Calu3 (cell line): ENCODE results near the gene FBXO22. TPM values are rescaled to one million over a fixed set of nuclear protein-coding genes. Genes with fewer than 3 reads are reported as not detected.
"Not testable (repeated sequence)": the region's sequence is repeated elsewhere in the genome, so short reads cannot be mapped to it uniquely, and the experiment has no call there.

Experiments
- BruUV-seq: library from RNA; stranded (reverse); fragments of 400-500 nt; replicated peaks from 2 replicates; lab custom pipeline; 2021; lab: Mats Ljungman, UMichigan
- CTCF ChIA-PET: fragments of 300-600 bp; sonication (Branson Sonifier 250); formaldehyde crosslinking; loops from one replicate; lab custom pipeline; 2022; ENCODE audit warnings: antibody characterized with exemption; lab: Charles Lee
- DNase-seq: peaks from one replicate; pipeline ENCODE4 v3.0.0; 2022
- H3K27ac Mint-ChIP-seq: one replicate; pipeline ENCODE4 v1.8.0; 2022; ENCODE audit warnings: mixed read lengths; ENCODE audit not compliant: unreplicated experiment
- H3K27me3 Mint-ChIP-seq: one replicate; pipeline ENCODE4 v1.8.0; 2022; ENCODE audit warnings: mixed read lengths; ENCODE audit not compliant: unreplicated experiment
- H3K36me3 Mint-ChIP-seq: one replicate; pipeline ENCODE4 v1.8.0; 2022; ENCODE audit warnings: mild to moderate bottlenecking, moderate library complexity, mixed read lengths; ENCODE audit not compliant: insufficient read depth, unreplicated experiment
- H3K4me1 Mint-ChIP-seq: one replicate; pipeline ENCODE4 v1.8.0; 2022; ENCODE audit warnings: mild to moderate bottlenecking, low read depth, mixed read lengths; ENCODE audit not compliant: unreplicated experiment
- H3K4me3 Mint-ChIP-seq: one replicate; pipeline ENCODE4 v1.8.0; 2022; ENCODE audit warnings: mild to moderate bottlenecking, low read depth, moderate library complexity, mixed read lengths; ENCODE audit not compliant: unreplicated experiment
- H3K9me3 Mint-ChIP-seq: one replicate; pipeline ENCODE4 v1.8.0; 2022; ENCODE audit warnings: low read depth, mixed read lengths; ENCODE audit not compliant: unreplicated experiment
- intact Hi-C: fragments of 100-400 bp; cut with micrococcal nuclease; formaldehyde crosslinking; loops from one replicate; pipeline ENCODE4 v1.10.0; 2022; ENCODE audit not compliant: unreplicated experiment
- total RNA-seq: library from RNA; stranded (reverse); gene quantifications from 2 replicates; pipeline ENCODE4 v1.2.3, GENCODE V29; 2022
- TF ChIP-seq, protein P1 (sequence below): fragments of 200-600 bp; IDR thresholded peaks from one replicate; pipeline ENCODE4 v1.8.0; 2022; ENCODE audit warnings: antibody characterized with exemption; ENCODE audit not compliant: unreplicated experiment

Gene FBXO22
- total RNA-seq, 1 experiment from 2014 or later, result 49.2 TPM

DNA sequence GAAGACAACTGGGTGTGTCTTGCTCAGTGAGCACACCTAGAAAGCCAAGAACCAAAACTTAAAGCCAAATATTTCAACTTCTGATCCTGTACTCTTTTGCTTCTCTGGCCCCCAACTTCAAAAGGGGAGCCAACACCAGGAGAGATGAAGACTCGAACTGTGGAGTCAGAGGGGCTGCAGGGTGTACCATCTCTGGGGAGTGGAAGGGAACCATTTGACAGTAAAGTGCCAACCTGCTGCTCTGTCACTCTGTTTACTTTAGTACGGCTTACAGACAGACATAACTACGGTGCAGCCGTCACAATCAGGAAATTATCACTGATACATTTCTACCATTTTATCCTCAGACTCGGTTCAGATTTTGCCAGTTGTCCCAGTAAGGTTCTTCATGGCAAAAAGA, 1.6 kb downstream of the FBXO22 start:
- Mint-ChIP-seq H3K4me3 (peak overlapping the region; percentile 97), H3K27ac (peak overlapping the region; percentile 89), H3K27me3 (no peaks in the 10 kb centered on the region), H3K9me3 (no peaks in the 10 kb centered on the region), H3K4me1 (no peaks in the 10 kb centered on the region), H3K36me3 (peaks cover 28% of the 10 kb centered on the region)
- intact Hi-C loops, result no loop called here
- no peak for DNase-seq
- TF ChIP-seq, protein P1, sequence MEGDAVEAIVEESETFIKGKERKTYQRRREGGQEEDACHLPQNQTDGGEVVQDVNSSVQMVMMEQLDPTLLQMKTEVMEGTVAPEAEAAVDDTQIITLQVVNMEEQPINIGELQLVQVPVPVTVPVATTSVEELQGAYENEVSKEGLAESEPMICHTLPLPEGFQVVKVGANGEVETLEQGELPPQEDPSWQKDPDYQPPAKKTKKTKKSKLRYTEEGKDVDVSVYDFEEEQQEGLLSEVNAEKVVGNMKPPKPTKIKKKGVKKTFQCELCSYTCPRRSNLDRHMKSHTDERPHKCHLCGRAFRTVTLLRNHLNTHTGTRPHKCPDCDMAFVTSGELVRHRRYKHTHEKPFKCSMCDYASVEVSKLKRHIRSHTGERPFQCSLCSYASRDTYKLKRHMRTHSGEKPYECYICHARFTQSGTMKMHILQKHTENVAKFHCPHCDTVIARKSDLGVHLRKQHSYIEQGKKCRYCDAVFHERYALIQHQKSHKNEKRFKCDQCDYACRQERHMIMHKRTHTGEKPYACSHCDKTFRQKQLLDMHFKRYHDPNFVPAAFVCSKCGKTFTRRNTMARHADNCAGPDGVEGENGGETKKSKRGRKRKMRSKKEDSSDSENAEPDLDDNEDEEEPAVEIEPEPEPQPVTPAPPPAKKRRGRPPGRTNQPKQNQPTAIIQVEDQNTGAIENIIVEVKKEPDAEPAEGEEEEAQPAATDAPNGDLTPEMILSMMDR, result no peak
- CTCF ChIA-PET, result interaction anchor here (1.2 kb wide), 1 partner anchor 18 kb away, joined by 3 read pairs; no protein-coding TSS in a partner anchor
- no TSS peak for BruUV-seq

DNA sequence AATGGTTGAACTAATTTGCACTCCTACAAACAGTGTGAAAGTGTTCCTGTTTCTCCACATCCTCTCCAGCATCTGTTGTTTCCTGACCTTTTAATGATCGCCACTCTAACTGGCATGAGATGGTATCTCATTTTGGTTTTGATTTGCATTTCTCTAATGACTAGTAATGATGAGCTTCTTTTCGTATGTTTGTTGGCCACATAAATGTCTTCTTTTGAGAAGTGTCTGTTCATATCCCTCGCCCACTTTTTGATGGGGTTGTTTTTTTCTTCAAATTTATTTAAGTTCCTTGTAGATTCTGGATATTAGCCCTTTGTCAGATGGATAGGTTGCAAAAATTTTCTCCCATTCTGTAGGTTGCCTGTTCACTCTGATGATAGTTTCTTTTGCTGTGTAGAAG, 6.7 kb downstream of the FBXO22 start:
- H3K27me3 Mint-ChIP-seq, DNase-seq, H3K9me3 Mint-ChIP-seq, H3K27ac Mint-ChIP-seq, H3K4me3 Mint-ChIP-seq, H3K36me3 Mint-ChIP-seq, CTCF ChIA-PET, H3K4me1 Mint-ChIP-seq, BruUV-seq, intact Hi-C loops: not testable (repeated sequence)

DNA sequence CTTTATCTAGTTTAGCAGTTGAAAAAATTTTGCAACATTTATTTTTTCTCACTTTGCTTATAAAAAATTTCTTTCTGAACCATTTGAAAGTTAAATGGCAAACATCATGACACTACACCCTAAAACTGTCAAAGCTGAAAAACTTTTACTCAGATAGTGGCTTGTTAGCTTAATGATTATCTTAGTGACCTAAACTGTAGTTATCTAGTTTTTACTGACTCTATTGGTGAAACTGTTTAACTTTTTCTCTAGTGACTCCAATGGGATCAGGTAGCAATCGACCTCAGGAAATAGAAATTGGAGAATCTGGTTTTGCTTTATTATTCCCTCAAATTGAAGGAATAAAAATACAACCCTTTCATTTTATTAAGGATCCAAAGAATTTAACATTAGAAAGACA, 13.3 kb downstream of the FBXO22 start:
- intact Hi-C loops, result no loop called here
- no TSS peak for BruUV-seq
- TF ChIP-seq, protein P1, result no peak

DNA sequence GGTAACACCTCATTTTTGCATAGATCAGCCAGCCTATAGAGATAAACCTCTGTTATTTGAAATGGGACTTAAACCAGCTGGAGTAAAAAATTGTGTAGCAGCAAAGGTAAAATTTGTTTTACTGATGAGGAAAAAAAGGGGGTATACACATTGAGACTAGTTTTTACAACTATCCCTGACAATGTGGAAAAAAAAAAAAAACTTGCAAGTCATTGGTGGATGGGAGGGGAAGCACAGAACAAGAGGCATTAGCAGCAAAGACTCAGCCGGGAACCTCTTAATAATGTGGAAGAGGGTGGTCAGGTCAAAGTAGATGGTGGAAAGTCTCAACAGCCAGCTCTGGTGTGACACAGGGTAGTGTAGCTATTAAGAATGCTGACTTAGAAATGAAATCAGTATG, 14.5 kb downstream of the FBXO22 start:
- DNase-seq, result no peak
- Mint-ChIP-seq H3K4me1 (peaks cover 11% of the 10 kb centered on the region), H3K36me3 (peaks cover 27% of the 10 kb centered on the region), H3K9me3 (no peaks in the 10 kb centered on the region), H3K27me3 (no peaks in the 10 kb centered on the region), H3K4me3 (no peak overlapping the region), H3K27ac (no peak overlapping the region)
- CTCF ChIA-PET, result interaction anchor here (0.7 kb wide), 1 partner anchor 234 kb away, joined by 3 read pairs; no protein-coding TSS in a partner anchor
- BruUV-seq, result no TSS peak
- intact Hi-C loops, result no loop called here
- TF ChIP-seq, protein P1, result no peak

More for the DNA sequence above, 13.3 kb downstream of the FBXO22 start:
- Mint-ChIP-seq H3K36me3 (peaks cover 19% of the 10 kb centered on the region), H3K27ac (no peak overlapping the region), H3K4me3 (no peak overlapping the region), H3K9me3 (peaks cover 3% of the 10 kb centered on the region), H3K27me3 (no peaks in the 10 kb centered on the region), H3K4me1 (peaks cover 2% of the 10 kb centered on the region)
- CTCF ChIA-PET, result no interaction called here
- DNase-seq, result no peak

DNA sequence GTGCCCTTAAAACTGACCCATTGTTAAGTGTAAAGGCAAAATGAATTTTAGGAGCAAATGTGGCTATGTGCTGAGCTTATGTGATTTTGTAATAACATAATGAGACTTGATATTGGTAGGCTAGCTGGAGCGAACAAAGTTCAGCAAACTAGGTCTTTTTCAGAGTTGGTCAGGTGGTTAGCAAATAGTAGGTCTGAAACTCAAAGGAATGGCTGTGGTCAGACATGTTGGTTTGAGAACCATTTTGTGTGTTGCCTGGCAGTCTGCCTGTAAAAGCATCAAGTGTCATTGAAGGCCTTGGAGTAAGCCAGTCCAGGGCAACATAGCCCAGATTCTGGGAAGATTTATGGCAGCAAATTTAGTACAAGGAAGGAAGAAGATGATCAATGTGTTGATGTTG, 16.4 kb downstream of the FBXO22 start:
- Mint-ChIP-seq H3K9me3 (no peaks in the 10 kb centered on the region), H3K27ac (no peak overlapping the region), H3K36me3 (peaks cover 22% of the 10 kb centered on the region), H3K27me3 (no peaks in the 10 kb centered on the region), H3K4me3 (no peak overlapping the region), H3K4me1 (peaks cover 25% of the 10 kb centered on the region)
- TF ChIP-seq, protein P1, result no peak
- CTCF ChIA-PET, result no interaction called here
- DNase-seq, result no peak
- intact Hi-C loops, result no loop called here
- no TSS peak for BruUV-seq
